ENCODE results near the gene CCDC124. TPM values are rescaled to one million over a fixed set of nuclear protein-coding genes. Genes with fewer than 3 reads are reported as not detected.

The CCDC124 gene
- total RNA-seq, 2 donors from 2014 or later, result 45.2 to 122 TPM

DNA sequence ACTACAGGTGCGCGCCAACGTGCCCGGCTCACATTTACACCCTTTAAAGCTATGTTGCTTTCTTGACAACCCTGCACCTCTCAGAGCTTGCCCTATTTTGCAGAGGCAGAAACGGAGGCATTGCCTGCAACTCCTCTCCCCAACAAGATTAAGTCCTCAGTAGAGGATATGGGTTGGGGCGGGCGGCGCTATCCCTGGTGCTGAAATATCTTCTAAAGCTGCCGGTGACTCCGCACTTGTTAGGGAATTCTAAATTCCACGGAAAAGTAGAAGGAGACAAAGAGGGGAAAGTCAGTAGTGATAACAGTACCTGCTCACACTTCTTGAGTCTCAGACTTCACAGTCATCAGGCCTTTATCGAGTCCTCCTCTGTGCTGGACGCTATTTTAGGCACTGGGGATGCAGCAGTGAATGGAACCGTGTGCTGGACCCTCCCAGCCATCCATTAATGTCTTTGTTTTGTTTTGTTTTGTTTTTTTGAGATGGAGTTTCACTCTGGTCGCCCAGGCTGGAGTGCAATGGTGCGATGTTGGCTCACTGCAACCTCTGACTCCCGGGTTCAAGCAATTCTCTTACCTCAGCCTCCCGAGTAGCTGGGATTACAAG lies 43.1 kb upstream of the CCDC124 start:
- Histone ChIP-seq H3K9me3 (no peaks in the 10 kb centered on the region), H3K4me1 (no peaks in the 10 kb centered on the region), H3K9ac (ENCODE audit: low read depth in 2 of 2, low read length in 2 of 2) (no peak overlapping the region), H3K4me3 (no peak overlapping the region), H3K36me3 (no peaks in the 10 kb centered on the region), H3K27ac (no peak overlapping the region), H3K27me3 (no peaks in the 10 kb centered on the region)
- TF ChIP-seq, protein P1, sequence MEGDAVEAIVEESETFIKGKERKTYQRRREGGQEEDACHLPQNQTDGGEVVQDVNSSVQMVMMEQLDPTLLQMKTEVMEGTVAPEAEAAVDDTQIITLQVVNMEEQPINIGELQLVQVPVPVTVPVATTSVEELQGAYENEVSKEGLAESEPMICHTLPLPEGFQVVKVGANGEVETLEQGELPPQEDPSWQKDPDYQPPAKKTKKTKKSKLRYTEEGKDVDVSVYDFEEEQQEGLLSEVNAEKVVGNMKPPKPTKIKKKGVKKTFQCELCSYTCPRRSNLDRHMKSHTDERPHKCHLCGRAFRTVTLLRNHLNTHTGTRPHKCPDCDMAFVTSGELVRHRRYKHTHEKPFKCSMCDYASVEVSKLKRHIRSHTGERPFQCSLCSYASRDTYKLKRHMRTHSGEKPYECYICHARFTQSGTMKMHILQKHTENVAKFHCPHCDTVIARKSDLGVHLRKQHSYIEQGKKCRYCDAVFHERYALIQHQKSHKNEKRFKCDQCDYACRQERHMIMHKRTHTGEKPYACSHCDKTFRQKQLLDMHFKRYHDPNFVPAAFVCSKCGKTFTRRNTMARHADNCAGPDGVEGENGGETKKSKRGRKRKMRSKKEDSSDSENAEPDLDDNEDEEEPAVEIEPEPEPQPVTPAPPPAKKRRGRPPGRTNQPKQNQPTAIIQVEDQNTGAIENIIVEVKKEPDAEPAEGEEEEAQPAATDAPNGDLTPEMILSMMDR (IDR thresholded peaks at IDR 0.05), result no peak
- intact Hi-C loops (cut with DNase I), result no loop called here
- no peak for DNase-seq

- no peaks in the 10 kb centered on the region for H3K27me3 ChIP-seq
- TF ChIP-seq, protein P1 (IDR thresholded peaks at IDR 0.05), result no peak
Observed at GRCh38 chr19:17893766-17894165, 39.0 kb upstream of the CCDC124 start.

DNA sequence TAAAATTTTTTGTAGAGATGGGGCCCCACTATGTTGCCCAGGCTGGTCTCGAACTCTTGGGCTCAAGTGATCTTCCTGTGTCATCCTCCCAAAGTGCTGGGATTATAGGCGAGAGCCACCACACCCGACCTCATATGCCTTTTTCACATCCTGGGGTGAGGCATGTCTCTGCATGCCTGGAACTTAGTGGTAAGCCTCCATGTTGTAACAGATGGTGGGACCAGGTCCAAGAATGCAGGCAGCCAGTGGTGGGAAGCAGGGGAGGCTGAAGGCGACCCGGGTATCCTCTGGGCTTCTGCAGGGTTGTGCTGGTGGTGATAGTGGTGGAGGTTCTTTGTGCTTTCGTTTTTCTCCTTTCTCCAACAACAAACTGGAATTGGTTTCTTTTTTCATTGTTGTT lies 30.1 kb upstream of the CCDC124 start:
- TF ChIP-seq, protein P1 (IDR thresholded peaks at IDR 0.05), result no peak
- Histone ChIP-seq H3K9ac (ENCODE audit: low read depth in 2 of 2, low read length in 2 of 2) (no peak overlapping the region), H3K36me3 (no peaks in the 10 kb centered on the region), H3K4me1 (no peaks in the 10 kb centered on the region), H3K27ac (no peak overlapping the region), H3K4me3 (no peak overlapping the region), H3K27me3 (no peaks in the 10 kb centered on the region), H3K9me3 (no peaks in the 10 kb centered on the region)
- no peak for DNase-seq
- intact Hi-C loops (cut with DNase I), result no loop called here

More at GRCh38 chr19:17893766-17894165, 39.0 kb upstream of the CCDC124 start:
- Histone ChIP-seq H3K36me3 (no peaks in the 10 kb centered on the region), H3K4me1 (no peaks in the 10 kb centered on the region), H3K27ac (no peak overlapping the region), H3K4me3 (no peak overlapping the region), H3K9me3 (no peaks in the 10 kb centered on the region), H3K9ac (ENCODE audit: low read depth in 2 of 2, low read length in 2 of 2) (no peak overlapping the region)
- DNase-seq, result no peak
- intact Hi-C loops (cut with DNase I), result no loop called here

GRCh38 chr19:17908244-17908643 lies 24.6 kb upstream of the CCDC124 start:
- Histone ChIP-seq H3K9me3 (no peaks in the 10 kb centered on the region), H3K9ac (ENCODE audit: low read depth in 2 of 2, low read length in 2 of 2) (no peak overlapping the region), H3K4me3 (no peak overlapping the region), H3K27ac (no peak overlapping the region), H3K4me1 (no peaks in the 10 kb centered on the region), H3K36me3 (no peaks in the 10 kb centered on the region), H3K27me3 (no peaks in the 10 kb centered on the region)
- DNase-seq, result no peak
- intact Hi-C loops (cut with DNase I), result no loop called here
- TF ChIP-seq, protein P1 (IDR thresholded peaks at IDR 0.05), result no peak

- TF ChIP-seq, protein P1 (IDR thresholded peaks at IDR 0.05), result no peak
- no peak for DNase-seq
- Histone ChIP-seq H3K36me3 (no peaks in the 10 kb centered on the region), H3K4me3 (no peak overlapping the region), H3K27ac (no peak overlapping the region), H3K27me3 (no peaks in the 10 kb centered on the region), H3K9ac (ENCODE audit: low read depth in 2 of 2, low read length in 2 of 2) (no peak overlapping the region), H3K4me1 (no peaks in the 10 kb centered on the region), H3K9me3 (no peaks in the 10 kb centered on the region)
- intact Hi-C loops (cut with DNase I), result no loop called here
Observed at GRCh38 chr19:17909003-17909732, 23.6 kb upstream of the CCDC124 start.
